Fibroblast of lung (primary cell): ENCODE results near the gene PBLD.

ENCODE experiments used
- CTCF ChIP-seq, 2 donors: IDR thresholded peaks in 1 of 2; conservative IDR thresholded peaks in 1 of 2; 1 replicate in 1 of 2; 2 replicates in 1 of 2; pipeline ENCODE4 v1.5.1; 2011 to 2012; ENCODE audit warnings: low read length in 2 of 2, control low read depth in 1 of 2, inconsistent platforms in 1 of 2, low read depth in 1 of 2, mild to moderate bottlenecking in 1 of 2
- EZH2 ChIP-seq: IDR thresholded peaks from 2 replicates; pipeline ENCODE4 v1.5.1; 2012; ENCODE audit warnings: low read length, control low read depth, mild to moderate bottlenecking; ENCODE audit errors: missing control alignments

- TF ChIP-seq CTCF (conservative IDR thresholded peaks at IDR 0.05 in 1 of 2, IDR thresholded peaks at IDR 0.05 in 1 of 2; ENCODE audit: low read depth in 1 of 2, low read length in 2 of 2) (no peak), EZH2 (no peak)
Measured at GRCh38 chr10:68340358-68341080, 7.8 kb upstream of the PBLD start.
